Uterus (tissue), 2 donors: Measurements from ENCODE around the gene MMP20.

Source experiments
- POLR2A ChIP-seq, 2 donors: fragments of 450-650 bp; IDR thresholded peaks; one replicate each; pipeline ENCODE4 v1.6.1; 2016; ENCODE audit warnings: antibody characterized with exemption in 2 of 2, mild to moderate bottlenecking in 1 of 2, moderate library complexity in 1 of 2
- TF ChIP-seq, protein P1 (sequence below), 4 experiments: fragments of 200-600 bp in 2 of 4; fragments of 450-650 bp in 2 of 4; sonication (generic) in 2 of 4; IDR thresholded peaks; one replicate each; pipeline ENCODE4 v1.5.1; 2016 to 2019; ENCODE audit warnings: antibody characterized with exemption in 4 of 4, mild to moderate bottlenecking in 2 of 4, moderate library complexity in 1 of 4

DNA sequence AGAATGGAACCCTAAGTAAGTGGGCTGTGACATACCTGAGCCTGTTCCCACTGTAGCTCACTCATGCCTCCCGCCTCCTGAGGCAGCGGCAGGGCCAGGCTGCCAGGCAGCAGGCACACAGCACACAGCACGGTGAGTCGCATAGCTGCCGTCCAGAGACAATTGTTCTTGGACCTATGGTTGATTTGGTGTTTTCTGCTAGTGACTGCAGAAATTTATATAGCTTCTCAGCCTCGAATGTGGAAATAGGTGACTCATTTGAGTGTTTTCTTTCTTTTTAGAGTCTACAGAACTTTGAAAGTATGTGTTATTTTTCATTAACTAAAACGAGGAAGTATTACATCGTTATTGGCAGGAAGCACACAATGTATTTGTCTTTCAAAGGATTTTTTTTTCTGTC is 94.6 kb downstream of the MMP20 start, which contains the start of gene MMP7:
- TF ChIP-seq, protein P1, sequence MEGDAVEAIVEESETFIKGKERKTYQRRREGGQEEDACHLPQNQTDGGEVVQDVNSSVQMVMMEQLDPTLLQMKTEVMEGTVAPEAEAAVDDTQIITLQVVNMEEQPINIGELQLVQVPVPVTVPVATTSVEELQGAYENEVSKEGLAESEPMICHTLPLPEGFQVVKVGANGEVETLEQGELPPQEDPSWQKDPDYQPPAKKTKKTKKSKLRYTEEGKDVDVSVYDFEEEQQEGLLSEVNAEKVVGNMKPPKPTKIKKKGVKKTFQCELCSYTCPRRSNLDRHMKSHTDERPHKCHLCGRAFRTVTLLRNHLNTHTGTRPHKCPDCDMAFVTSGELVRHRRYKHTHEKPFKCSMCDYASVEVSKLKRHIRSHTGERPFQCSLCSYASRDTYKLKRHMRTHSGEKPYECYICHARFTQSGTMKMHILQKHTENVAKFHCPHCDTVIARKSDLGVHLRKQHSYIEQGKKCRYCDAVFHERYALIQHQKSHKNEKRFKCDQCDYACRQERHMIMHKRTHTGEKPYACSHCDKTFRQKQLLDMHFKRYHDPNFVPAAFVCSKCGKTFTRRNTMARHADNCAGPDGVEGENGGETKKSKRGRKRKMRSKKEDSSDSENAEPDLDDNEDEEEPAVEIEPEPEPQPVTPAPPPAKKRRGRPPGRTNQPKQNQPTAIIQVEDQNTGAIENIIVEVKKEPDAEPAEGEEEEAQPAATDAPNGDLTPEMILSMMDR (IDR thresholded peaks at IDR 0.05): no peak
- TF ChIP-seq POLR2A (IDR thresholded peaks at IDR 0.05): no peak
